ENCODE data around the gene MIPOL1.
A peak's percentile ranks its signal among the peaks of the same experiment; 100 is the strongest.
"Not testable (repeated sequence)": the region's sequence is repeated elsewhere in the genome, so short reads cannot be mapped to it uniquely, and the experiment has no call there.

MIPOL1 gene

GRCh38 chr14:37223947-37224474 lies 26.3 kb downstream of the MIPOL1 start:
- no peak for DNase-seq (ENCODE audit: extremely low read depth, low read depth)
- TF ChIP-seq CTCF (IDR thresholded peaks at IDR 0.05; ENCODE audit: low read depth, low read length): no peak

GRCh38 chr14:37225668-37226067 lies 27.9 kb downstream of the MIPOL1 start:
- DNase-seq (ENCODE audit: extremely low read depth, low read depth): not testable (repeated sequence)

- peak; percentile 70 for TF ChIP-seq CTCF (IDR thresholded peaks at IDR 0.05; ENCODE audit: low read depth, low read length)
- peak; percentile 25 for DNase-seq (ENCODE audit: extremely low read depth, low read depth)
Measured at GRCh38 chr14:37230551-37231194, 32.9 kb downstream of the MIPOL1 start.

DNA sequence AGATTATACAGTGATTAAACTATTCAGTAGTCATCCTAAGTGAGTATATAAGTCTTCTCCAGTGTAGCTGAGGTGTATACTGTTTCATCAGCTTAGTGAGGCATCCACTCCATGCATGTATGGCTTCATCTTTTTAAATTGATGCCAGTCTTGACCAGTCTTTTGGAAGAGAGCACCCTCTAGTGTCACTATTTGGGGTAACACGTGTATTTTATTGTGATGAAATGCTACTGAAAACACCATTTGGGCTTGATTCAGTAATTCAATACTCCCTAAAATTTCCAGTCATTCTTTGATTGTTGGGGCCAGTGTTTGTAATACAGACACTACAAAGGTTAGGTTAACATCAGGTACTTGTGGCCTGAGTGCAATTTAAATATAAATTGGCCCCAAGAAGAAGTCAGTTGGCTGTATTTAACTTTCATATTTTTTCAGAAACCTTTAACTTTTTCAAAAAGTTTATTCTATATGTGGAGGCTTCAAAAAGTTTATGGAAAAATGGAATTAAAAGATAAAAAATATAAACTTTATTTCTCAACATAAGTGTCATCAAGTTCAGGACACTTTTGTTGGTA lies 35.3 kb downstream of the MIPOL1 start:
- peak; percentile 58 for TF ChIP-seq CTCF (IDR thresholded peaks at IDR 0.05; ENCODE audit: low read depth, low read length)
- DNase-seq (ENCODE audit: extremely low read depth, low read depth): peak; percentile 36

DNA sequence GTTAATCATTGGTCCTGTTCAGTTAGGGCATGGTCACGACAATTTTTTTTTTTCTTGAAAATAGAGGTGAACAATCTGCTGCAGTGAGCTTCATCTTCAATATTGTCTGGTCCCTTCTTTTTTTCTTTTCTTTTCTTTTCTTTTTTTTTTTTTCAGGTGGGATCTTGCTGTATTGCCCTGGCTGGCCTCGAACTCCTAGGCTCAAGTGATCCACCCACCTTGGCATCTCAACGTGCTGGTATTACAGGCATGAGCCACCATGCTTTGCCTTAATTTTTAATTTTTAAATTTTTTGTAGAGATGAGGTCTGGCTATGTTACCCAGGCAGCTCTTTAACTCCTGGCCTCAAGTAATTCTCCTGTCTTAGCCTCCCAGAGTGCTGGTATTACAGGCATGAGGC lies 36.5 kb downstream of the MIPOL1 start:
- no peak for DNase-seq (ENCODE audit: extremely low read depth, low read depth)
- TF ChIP-seq CTCF (IDR thresholded peaks at IDR 0.05; ENCODE audit: low read depth, low read length): no peak

DNA sequence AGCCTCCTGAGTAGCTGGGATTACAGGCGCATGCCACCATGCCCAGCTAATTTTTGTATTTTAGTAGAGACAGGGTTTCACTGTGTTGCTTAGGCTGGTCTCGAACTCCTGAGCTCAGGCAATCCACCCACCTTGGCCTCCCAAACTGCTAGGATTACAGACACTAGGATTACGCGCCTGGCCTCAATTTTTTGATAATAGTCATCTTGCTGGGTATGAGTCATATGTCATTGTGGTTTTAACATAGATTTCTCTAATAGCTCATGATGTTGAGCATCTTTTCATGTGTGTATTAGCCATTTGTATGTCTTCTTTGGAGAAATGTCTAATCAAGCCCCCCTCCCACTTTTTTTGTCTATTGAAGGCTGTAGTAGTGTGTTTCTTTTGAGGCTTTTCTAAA lies 38.3 kb downstream of the MIPOL1 start:
- DNase-seq (ENCODE audit: extremely low read depth, low read depth): peak; percentile 2

- no peak for DNase-seq (ENCODE audit: extremely low read depth, low read depth)
- no peak for TF ChIP-seq CTCF (IDR thresholded peaks at IDR 0.05; ENCODE audit: low read depth, low read length)
Measured at GRCh38 chr14:37237094-37237493, 39.4 kb downstream of the MIPOL1 start.

- DNase-seq (ENCODE audit: extremely low read depth, low read depth): no peak
- no peak for TF ChIP-seq CTCF (IDR thresholded peaks at IDR 0.05; ENCODE audit: low read depth, low read length)
Measured at GRCh38 chr14:37237735-37238200, 40.0 kb downstream of the MIPOL1 start.
